Measurements from ENCODE around the gene EXD3. TPM values are rescaled to one million over a fixed set of nuclear protein-coding genes. Genes with fewer than 3 reads are reported as not detected.
"Not testable (repeated sequence)": the region's sequence is repeated elsewhere in the genome, so short reads cannot be mapped to it uniquely, and the experiment has no call there.

Gene EXD3
- total and polyA plus RNA-seq, 4 donors = 8.6 to 30.5 (median 19.5) TPM

DNA sequence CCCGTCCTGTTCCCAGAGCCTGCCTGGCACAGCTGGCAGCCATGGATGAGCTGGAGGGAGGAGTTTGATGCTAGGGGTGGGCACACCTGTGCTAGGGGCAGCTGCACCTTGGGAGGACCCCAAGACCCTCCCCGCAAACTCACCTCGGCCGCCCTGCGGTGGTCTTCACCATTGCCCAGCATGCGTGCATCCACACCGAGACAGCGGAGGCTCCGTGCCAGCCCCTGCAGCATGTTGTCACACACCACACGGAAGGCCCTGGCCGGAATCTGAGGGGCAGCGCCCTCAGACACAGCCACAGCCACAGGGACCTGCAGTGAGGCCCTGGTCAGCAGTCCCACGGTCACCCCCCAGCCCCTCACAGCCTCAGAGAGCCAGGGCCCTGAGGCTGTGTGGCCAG is 75.0 kb downstream of the EXD3 start:
- TF ChIP-seq CTCF (IDR thresholded peaks at IDR 0.05; ENCODE audit: control extremely low read depth, extremely low read depth) = no peak
- WGBS, 2 donors = 97 to 99% methylated on average over 13 of the region's 13 CpGs
- H3K27ac ChIP-seq (ENCODE audit: low read depth in 1 of 2, low read length in 1 of 2) = no peak overlapping the region
- no peak overlapping the region for H3K9ac ChIP-seq (ENCODE audit: insufficient read depth in 1 of 2, low read length in 2 of 2)
- peaks cover 2 to 20% (median 12%) of the 10 kb centered on the region in 4 donors for H3K36me3 ChIP-seq (ENCODE audit: control insufficient read depth in 4 of 4, insufficient read depth in 4 of 4, low read length in 4 of 4)
- ATAC-seq (ENCODE audit: insufficient read depth, low FRiP score) = no peak
- peaks cover 0 to 17% (median 0%) of the 10 kb centered on the region in 5 donors for H3K4me1 ChIP-seq (ENCODE audit: control insufficient read depth in 5 of 5, insufficient read depth in 5 of 5, low read length in 5 of 5)
- H3K4me3 ChIP-seq = no peak overlapping the region
- H3K9me3 ChIP-seq (ENCODE audit: control insufficient read depth in 4 of 4, insufficient read depth in 3 of 4, low read length in 3 of 4) = peaks cover 0 to 7% (median 2%) of the 10 kb centered on the region in 4 donors
- DNase-seq = no peak
- no peaks in the 10 kb centered on the region for H3K27me3 ChIP-seq (ENCODE audit: control insufficient read depth in 3 of 3, insufficient read depth in 3 of 3, low read length in 2 of 3)

DNA sequence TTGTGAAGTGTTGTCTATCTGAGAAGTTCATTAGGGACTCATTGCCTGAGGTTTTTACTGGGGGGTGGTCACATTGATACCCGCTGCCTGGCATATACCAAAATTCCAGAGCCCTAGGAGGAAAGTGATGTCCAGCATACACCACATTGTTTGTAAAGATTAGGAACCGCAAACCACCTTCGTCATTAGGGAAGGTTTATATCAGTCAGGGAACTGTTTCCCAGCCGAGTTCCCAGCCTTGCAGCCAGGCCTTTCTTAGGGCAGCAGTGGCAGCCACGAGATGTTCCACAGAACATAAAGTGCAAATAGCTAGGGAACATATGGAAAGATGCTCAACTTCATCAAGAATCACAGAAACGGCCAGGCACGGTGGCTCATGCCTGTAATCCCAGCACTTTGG is 80.5 kb downstream of the EXD3 start:
- ATAC-seq (ENCODE audit: insufficient read depth, low FRiP score) (no peak), DNase-seq (no peak)
- Histone ChIP-seq H3K27me3 (ENCODE audit: control insufficient read depth in 3 of 3, insufficient read depth in 3 of 3, low read length in 2 of 3) (no peaks in the 10 kb centered on the region), H3K4me3 (no peak overlapping the region), H3K4me1 (ENCODE audit: control insufficient read depth in 5 of 5, insufficient read depth in 5 of 5, low read length in 5 of 5) (no peaks in the 10 kb centered on the region), H3K9ac (ENCODE audit: insufficient read depth in 1 of 2, low read length in 2 of 2) (no peak overlapping the region), H3K36me3 (ENCODE audit: control insufficient read depth in 4 of 4, insufficient read depth in 4 of 4, low read length in 4 of 4) (peaks cover 2 to 15% (median 6%) of the 10 kb centered on the region in 4 donors), H3K9me3 (ENCODE audit: control insufficient read depth in 4 of 4, insufficient read depth in 3 of 4, low read length in 3 of 4) (peaks cover 0 to 7% (median 3%) of the 10 kb centered on the region in 4 donors), H3K27ac (ENCODE audit: low read depth in 1 of 2, low read length in 1 of 2) (no peak overlapping the region)
- TF ChIP-seq CTCF (IDR thresholded peaks at IDR 0.05; ENCODE audit: control extremely low read depth, extremely low read depth) = no peak
- WGBS, 2 donors = 79 to 81% methylated on average over 7 of the region's 7 CpGs

GRCh38 chr9:137341227-137341626 is 81.7 kb downstream of the EXD3 start:
- no peaks in the 10 kb centered on the region for H3K27me3 ChIP-seq (ENCODE audit: control insufficient read depth in 3 of 3, insufficient read depth in 3 of 3, low read length in 2 of 3)
- 77 to 78% methylated on average over 6 of the region's 6 CpGs for WGBS, 2 donors
- H3K9ac ChIP-seq (ENCODE audit: insufficient read depth in 1 of 2, low read length in 2 of 2) = no peak overlapping the region
- TF ChIP-seq CTCF (IDR thresholded peaks at IDR 0.05; ENCODE audit: control extremely low read depth, extremely low read depth) = no peak
- DNase-seq = no peak
- peaks cover 0 to 5% (median 2%) of the 10 kb centered on the region in 4 donors for H3K36me3 ChIP-seq (ENCODE audit: control insufficient read depth in 4 of 4, insufficient read depth in 4 of 4, low read length in 4 of 4)
- no peak for ATAC-seq (ENCODE audit: insufficient read depth, low FRiP score)
- H3K4me1 ChIP-seq (ENCODE audit: control insufficient read depth in 5 of 5, insufficient read depth in 5 of 5, low read length in 5 of 5) = no peaks in the 10 kb centered on the region
- H3K27ac ChIP-seq (ENCODE audit: low read depth in 1 of 2, low read length in 1 of 2) = no peak overlapping the region
- H3K9me3 ChIP-seq (ENCODE audit: control insufficient read depth in 4 of 4, insufficient read depth in 3 of 4, low read length in 3 of 4) = peaks cover 0 to 5% (median 2%) of the 10 kb centered on the region in 4 donors
- H3K4me3 ChIP-seq = no peak overlapping the region

- H3K9ac ChIP-seq (ENCODE audit: insufficient read depth in 1 of 2, low read length in 2 of 2); ATAC-seq (ENCODE audit: insufficient read depth, low FRiP score); H3K36me3 ChIP-seq (ENCODE audit: control insufficient read depth in 4 of 4, insufficient read depth in 4 of 4, low read length in 4 of 4); H3K27me3 ChIP-seq (ENCODE audit: control insufficient read depth in 3 of 3, insufficient read depth in 3 of 3, low read length in 2 of 3); H3K4me3 ChIP-seq; H3K9me3 ChIP-seq (ENCODE audit: control insufficient read depth in 4 of 4, insufficient read depth in 3 of 4, low read length in 3 of 4); DNase-seq; H3K27ac ChIP-seq (ENCODE audit: low read depth in 1 of 2, low read length in 1 of 2); H3K4me1 ChIP-seq (ENCODE audit: control insufficient read depth in 5 of 5, insufficient read depth in 5 of 5, low read length in 5 of 5): not testable (repeated sequence)
- WGBS, 2 donors = 93% methylated on average over 12 of the region's 12 CpGs
Measured at GRCh38 chr9:137339908-137340462, 83.0 kb downstream of the EXD3 start.

All from lung (tissue), 12 donors.